ENCODE results near the gene LIMCH1. TPM values are rescaled to one million over a fixed set of nuclear protein-coding genes. Genes with fewer than 3 reads are reported as not detected.
"Not testable (repeated sequence)": the region's sequence is repeated elsewhere in the genome, so short reads cannot be mapped to it uniquely, and the experiment has no call there.

LIMCH1 gene
- total RNA-seq, 1 experiment from 2014 or later, result 3.3 TPM

GRCh38 chr4:41734371-41734770, 196.4 kb downstream of the LIMCH1 start:
- H3T11ph ChIP-seq (ENCODE audit: low read length), result no peak overlapping the region
- no peak overlapping the region for H3K9ac ChIP-seq (ENCODE audit: extremely low read depth, insufficient read length, low read length)
- H3K4me1 ChIP-seq (ENCODE audit: insufficient read depth, low read length), result no peaks in the 10 kb centered on the region
- H4K8ac ChIP-seq (replicated peaks; ENCODE audit: insufficient read length, low read depth, low read length), result no peak overlapping the region
- no peak overlapping the region for H3K23ac ChIP-seq (ENCODE audit: insufficient read length, low read depth, low read length)
- Mint-ChIP-seq H3K27me3 (ENCODE audit: low read depth) (peaks cover 78% of the 10 kb centered on the region), H3K27ac (no peak overlapping the region), H3K4me3 (no peak overlapping the region), H3K9me3 (no peaks in the 10 kb centered on the region), H3K4me1 (no peaks in the 10 kb centered on the region), H3K36me3 (ENCODE audit: insufficient read depth in 1 of 3, low read depth in 3 of 3) (no peaks in the 10 kb centered on the region)
- H2BK5ac ChIP-seq (ENCODE audit: insufficient read length, low read length), result no peak overlapping the region
- H4K5ac ChIP-seq (ENCODE audit: insufficient read length, low read depth, low read length), result no peak overlapping the region
- no peaks in the 10 kb centered on the region for H4K20me1 ChIP-seq (ENCODE audit: control insufficient read depth, insufficient read depth, insufficient read length)
- H4K91ac ChIP-seq (ENCODE audit: insufficient read length, low read depth, low read length), result no peak overlapping the region
- H3K27ac ChIP-seq (ENCODE audit: insufficient read length, low read depth, low read length), result no peak overlapping the region
- H3K18ac ChIP-seq (ENCODE audit: insufficient read length, low read depth, low read length), result no peak overlapping the region
- H3K4me2 ChIP-seq (ENCODE audit: insufficient read depth, insufficient read length, low read length), result no peak overlapping the region
- H3K56ac ChIP-seq (ENCODE audit: insufficient read length, low read depth, low read length), result no peak overlapping the region
- no peak overlapping the region for H3K14ac ChIP-seq (ENCODE audit: insufficient read depth, low read length)
- DNase-seq, result no peak
- no peak overlapping the region for H2BK15ac ChIP-seq (ENCODE audit: low read depth, low read length)
- H2BK20ac ChIP-seq (ENCODE audit: low read depth, low read length, poor library complexity, severe bottlenecking), result no peak overlapping the region
- H2BK12ac ChIP-seq (ENCODE audit: insufficient read length, low read depth, low read length), result no peak overlapping the region
- H2BK120ac ChIP-seq (ENCODE audit: low read depth, low read length, poor library complexity, severe bottlenecking), result no peak overlapping the region
- H3K79me1 ChIP-seq (ENCODE audit: insufficient read depth, low read depth, low read length, poor library complexity, severe bottlenecking), result no peaks in the 10 kb centered on the region
- H3K23me2 ChIP-seq (ENCODE audit: insufficient read length, low read depth, low read length, poor library complexity, severe bottlenecking), result no peaks in the 10 kb centered on the region
- no peak overlapping the region for H3K4ac ChIP-seq (ENCODE audit: low read depth, low read length)
- H3K27me3 ChIP-seq (ENCODE audit: insufficient read depth, low read length), result no peaks in the 10 kb centered on the region; the same call in 1 of the 2 replicates
- TF ChIP-seq, protein P1, sequence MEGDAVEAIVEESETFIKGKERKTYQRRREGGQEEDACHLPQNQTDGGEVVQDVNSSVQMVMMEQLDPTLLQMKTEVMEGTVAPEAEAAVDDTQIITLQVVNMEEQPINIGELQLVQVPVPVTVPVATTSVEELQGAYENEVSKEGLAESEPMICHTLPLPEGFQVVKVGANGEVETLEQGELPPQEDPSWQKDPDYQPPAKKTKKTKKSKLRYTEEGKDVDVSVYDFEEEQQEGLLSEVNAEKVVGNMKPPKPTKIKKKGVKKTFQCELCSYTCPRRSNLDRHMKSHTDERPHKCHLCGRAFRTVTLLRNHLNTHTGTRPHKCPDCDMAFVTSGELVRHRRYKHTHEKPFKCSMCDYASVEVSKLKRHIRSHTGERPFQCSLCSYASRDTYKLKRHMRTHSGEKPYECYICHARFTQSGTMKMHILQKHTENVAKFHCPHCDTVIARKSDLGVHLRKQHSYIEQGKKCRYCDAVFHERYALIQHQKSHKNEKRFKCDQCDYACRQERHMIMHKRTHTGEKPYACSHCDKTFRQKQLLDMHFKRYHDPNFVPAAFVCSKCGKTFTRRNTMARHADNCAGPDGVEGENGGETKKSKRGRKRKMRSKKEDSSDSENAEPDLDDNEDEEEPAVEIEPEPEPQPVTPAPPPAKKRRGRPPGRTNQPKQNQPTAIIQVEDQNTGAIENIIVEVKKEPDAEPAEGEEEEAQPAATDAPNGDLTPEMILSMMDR (conservative IDR thresholded peaks at IDR 0.05), result no peak
- H3K79me2 ChIP-seq (ENCODE audit: insufficient read depth, low read length), result no peaks in the 10 kb centered on the region
- H2AK5ac ChIP-seq (ENCODE audit: insufficient read length, low read length), result no peak overlapping the region
- no peaks in the 10 kb centered on the region for H3K9me3 ChIP-seq (ENCODE audit: control insufficient read depth, low read depth, low read length)
- no CpG with 5 or more reads among the region's 3 CpGs for WGBS (ENCODE audit: extremely low coverage, insufficient read length, low lambda C conversion rate)
- peak overlapping the region; percentile 36 for H2AFZ ChIP-seq (ENCODE audit: low read length)

GRCh38 chr4:41737491-41737890, 199.5 kb downstream of the LIMCH1 start:
- peaks cover 26% of the 10 kb centered on the region; the same call in 1 of the 2 replicates for H3K27me3 ChIP-seq (ENCODE audit: insufficient read depth, low read length)
- H3K27ac Mint-ChIP-seq; H4K91ac ChIP-seq (ENCODE audit: insufficient read length, low read depth, low read length); H2BK5ac ChIP-seq (ENCODE audit: insufficient read length, low read length); H3K4me1 Mint-ChIP-seq; H2BK120ac ChIP-seq (ENCODE audit: low read depth, low read length, poor library complexity, severe bottlenecking); H2AFZ ChIP-seq (ENCODE audit: low read length); H4K8ac ChIP-seq (replicated peaks; ENCODE audit: insufficient read length, low read depth, low read length); H3K18ac ChIP-seq (ENCODE audit: insufficient read length, low read depth, low read length); H3K4me2 ChIP-seq (ENCODE audit: insufficient read depth, insufficient read length, low read length); H3K9ac ChIP-seq (ENCODE audit: extremely low read depth, insufficient read length, low read length); H3K79me2 ChIP-seq (ENCODE audit: insufficient read depth, low read length); H3T11ph ChIP-seq (ENCODE audit: low read length); H3K14ac ChIP-seq (ENCODE audit: insufficient read depth, low read length); H3K4me1 ChIP-seq (ENCODE audit: insufficient read depth, low read length); H3K9me3 ChIP-seq (ENCODE audit: control insufficient read depth, low read depth, low read length); H2BK12ac ChIP-seq (ENCODE audit: insufficient read length, low read depth, low read length); H3K23ac ChIP-seq (ENCODE audit: insufficient read length, low read depth, low read length); H3K4me3 Mint-ChIP-seq; H3K56ac ChIP-seq (ENCODE audit: insufficient read length, low read depth, low read length); DNase-seq; H3K36me3 Mint-ChIP-seq (ENCODE audit: insufficient read depth in 1 of 3, low read depth in 3 of 3); H3K79me1 ChIP-seq (ENCODE audit: insufficient read depth, low read depth, low read length, poor library complexity, severe bottlenecking); H4K5ac ChIP-seq (ENCODE audit: insufficient read length, low read depth, low read length); H2BK15ac ChIP-seq (ENCODE audit: low read depth, low read length); H2BK20ac ChIP-seq (ENCODE audit: low read depth, low read length, poor library complexity, severe bottlenecking); H3K9me3 Mint-ChIP-seq; H4K20me1 ChIP-seq (ENCODE audit: control insufficient read depth, insufficient read depth, insufficient read length); H3K27ac ChIP-seq (ENCODE audit: insufficient read length, low read depth, low read length); H3K4ac ChIP-seq (ENCODE audit: low read depth, low read length); H2AK5ac ChIP-seq (ENCODE audit: insufficient read length, low read length); H3K23me2 ChIP-seq (ENCODE audit: insufficient read length, low read depth, low read length, poor library complexity, severe bottlenecking): not testable (repeated sequence)
- H3K27me3 Mint-ChIP-seq (ENCODE audit: low read depth), result peaks cover 80% of the 10 kb centered on the region
- no CpG with 5 or more reads among the region's 8 CpGs for WGBS (ENCODE audit: extremely low coverage, insufficient read length, low lambda C conversion rate)
